ENCODE measurements around the gene BANP.
"Not testable (repeated sequence)": the region's sequence is repeated elsewhere in the genome, so short reads cannot be mapped to it uniquely, and the experiment has no call there.

BANP gene

DNA sequence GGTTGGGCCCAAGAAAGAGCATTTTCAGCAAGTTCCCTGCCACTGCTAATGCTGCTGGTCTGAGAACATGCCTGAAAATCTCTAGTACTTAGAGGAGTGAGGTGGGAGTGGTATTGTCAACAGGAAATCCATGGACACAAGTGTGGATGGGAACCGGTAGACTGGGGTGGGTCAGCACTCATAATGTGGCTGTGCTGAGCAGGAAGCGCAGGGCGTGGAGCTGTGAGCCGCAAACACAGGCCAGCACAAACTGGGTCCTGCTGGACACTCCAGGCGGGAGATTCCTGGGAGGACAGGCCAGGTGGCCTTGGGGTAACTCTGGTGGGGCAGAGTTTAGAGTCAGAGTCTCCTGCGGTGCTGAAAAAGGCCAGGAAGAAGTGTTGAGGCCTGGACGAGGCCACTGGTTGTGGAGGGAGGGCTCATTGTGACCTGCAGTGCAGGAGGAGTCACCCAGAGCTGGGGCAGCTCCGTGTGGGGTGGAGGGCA lies 62.6 kb downstream of the BANP start:
- no peak for DNase-seq
- TF ChIP-seq GATA1 (IDR thresholded peaks at IDR 0.05; ENCODE audit: low read depth, low read length) (no peak), POLR2A (IDR thresholded peaks at IDR 0.05; ENCODE audit: low read length) (no peak)

DNA sequence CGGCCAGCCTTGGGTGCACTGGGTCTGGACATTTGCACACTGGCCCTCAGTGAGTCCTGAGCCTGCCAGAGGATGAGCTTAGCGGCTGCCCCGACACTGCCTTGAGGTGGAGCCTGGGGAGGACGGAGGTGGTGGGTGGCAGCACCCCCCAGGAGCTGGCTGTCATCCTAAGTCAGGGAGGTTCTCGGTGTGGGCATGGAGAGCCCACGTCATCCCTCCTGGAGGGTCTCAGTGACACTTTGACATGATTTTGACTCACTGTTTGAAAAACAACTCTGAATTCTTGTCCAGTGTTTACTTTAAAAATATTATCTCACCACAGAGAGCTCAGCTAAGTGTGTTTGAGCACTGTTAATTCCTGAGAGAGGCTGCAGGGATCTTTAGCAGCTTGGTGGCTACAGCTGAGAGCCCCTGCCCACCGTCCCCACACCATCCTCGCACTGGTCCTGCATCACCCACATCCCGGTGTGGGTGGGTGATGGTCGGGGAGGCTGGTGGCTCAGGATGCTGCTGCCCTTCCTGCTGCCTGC lies 63.1 kb downstream of the BANP start:
- no peak for TF ChIP-seq GATA1 (IDR thresholded peaks at IDR 0.05; ENCODE audit: low read depth, low read length)
- no peak for TF ChIP-seq POLR2A (IDR thresholded peaks at IDR 0.05; ENCODE audit: low read length)

GRCh38 chr16:88014954-88015805 lies 63.9 kb downstream of the BANP start:
- no peak for TF ChIP-seq GATA1 (IDR thresholded peaks at IDR 0.05; ENCODE audit: low read depth, low read length)
- no peak for TF ChIP-seq POLR2A (IDR thresholded peaks at IDR 0.05; ENCODE audit: low read length)
- no peak for DNase-seq

More for the DNA sequence above, 63.1 kb downstream of the BANP start:
- DNase-seq, result no peak

GRCh38 chr16:88015806-88016140 lies 64.5 kb downstream of the BANP start:
- TF ChIP-seq POLR2A (IDR thresholded peaks at IDR 0.05; ENCODE audit: low read length) (no peak), GATA1 (IDR thresholded peaks at IDR 0.05; ENCODE audit: low read depth, low read length) (no peak)
- DNase-seq, result no peak

DNA sequence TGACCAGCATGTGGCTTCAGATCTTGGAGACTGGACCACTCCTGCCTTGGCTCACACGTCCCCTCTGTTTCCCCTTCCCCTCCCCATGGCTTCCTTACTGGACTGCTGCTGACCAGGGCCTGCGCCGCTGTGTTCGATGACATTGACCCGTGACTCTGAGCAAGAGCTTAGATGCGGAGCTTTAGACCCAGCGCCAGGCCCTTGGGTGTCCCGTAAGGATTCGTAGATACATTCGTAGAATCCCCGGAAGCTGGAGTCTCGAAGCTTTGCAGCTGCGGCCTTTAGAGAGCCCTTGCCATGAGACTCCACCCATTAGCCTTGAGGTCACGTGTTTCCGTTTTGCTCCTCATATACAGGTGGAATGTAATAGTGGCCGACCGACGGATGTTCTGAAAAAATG lies 65.2 kb downstream of the BANP start:
- not testable (repeated sequence) for DNase-seq

DNA sequence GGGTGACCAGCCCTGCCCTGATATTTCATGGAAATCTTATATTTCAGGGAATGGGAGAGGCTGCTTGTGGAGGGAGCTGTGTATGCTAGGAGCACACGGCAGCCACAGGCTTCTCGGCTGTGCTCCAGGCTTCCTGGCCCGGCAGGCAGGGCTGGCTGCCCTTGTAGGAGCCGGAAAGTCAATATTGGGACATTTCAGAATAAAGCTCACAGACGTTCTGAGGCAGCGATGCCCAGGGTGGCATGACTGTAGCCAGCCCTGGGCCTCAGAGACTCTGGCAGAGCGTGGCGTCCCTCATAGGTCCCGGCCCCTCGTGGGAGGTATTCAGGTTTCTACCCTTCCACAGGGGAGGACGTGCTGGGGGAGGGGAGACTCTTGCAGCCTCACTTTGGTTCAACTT lies 65.7 kb downstream of the BANP start:
- no peak for TF ChIP-seq POLR2A (IDR thresholded peaks at IDR 0.05; ENCODE audit: low read length)
- TF ChIP-seq GATA1 (IDR thresholded peaks at IDR 0.05; ENCODE audit: low read depth, low read length), result no peak
- DNase-seq, result no peak

DNA sequence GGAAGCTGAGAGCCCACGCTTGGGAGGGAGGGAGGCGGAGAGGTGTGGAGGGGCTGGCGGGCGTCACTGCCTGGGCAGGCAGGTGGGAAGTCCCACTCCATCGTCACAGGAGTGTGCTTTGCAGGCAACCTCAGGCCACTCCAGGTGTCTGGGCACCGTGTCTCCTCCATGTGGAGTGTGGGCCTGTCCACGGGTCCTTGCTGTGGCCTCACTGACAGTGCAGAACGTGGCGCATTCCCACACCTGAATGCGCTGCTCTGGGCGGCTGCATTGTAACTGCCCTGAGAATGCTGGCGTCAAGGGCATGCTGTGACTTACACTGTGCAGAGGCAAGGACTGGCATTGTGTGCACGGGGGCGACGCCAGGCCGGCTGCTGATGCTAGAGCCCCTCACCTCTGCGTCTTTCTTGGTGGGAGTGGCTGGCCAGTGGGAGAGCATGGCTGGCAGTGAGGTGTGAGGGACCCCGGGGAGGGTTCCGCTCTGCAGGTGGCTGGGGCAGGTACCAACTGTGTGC lies 66.4 kb downstream of the BANP start:
- no peak for TF ChIP-seq POLR2A (IDR thresholded peaks at IDR 0.05; ENCODE audit: low read length)
- TF ChIP-seq GATA1 (IDR thresholded peaks at IDR 0.05; ENCODE audit: low read depth, low read length), result no peak

GRCh38 chr16:88018382-88018781 lies 67.1 kb downstream of the BANP start:
- DNase-seq, result not testable (repeated sequence)

More for the DNA sequence above, 66.4 kb downstream of the BANP start:
- DNase-seq, result no peak

GRCh38 chr16:88019041-88019820 lies 68.0 kb downstream of the BANP start:
- not testable (repeated sequence) for DNase-seq

GRCh38 chr16:88019821-88020515 lies 68.7 kb downstream of the BANP start:
- TF ChIP-seq GATA1 (IDR thresholded peaks at IDR 0.05; ENCODE audit: low read depth, low read length), result no peak
- TF ChIP-seq POLR2A (IDR thresholded peaks at IDR 0.05; ENCODE audit: low read length), result no peak
- no peak for DNase-seq

GRCh38 chr16:88020516-88020885 lies 69.3 kb downstream of the BANP start:
- TF ChIP-seq POLR2A (IDR thresholded peaks at IDR 0.05; ENCODE audit: low read length), result no peak
- TF ChIP-seq GATA1 (IDR thresholded peaks at IDR 0.05; ENCODE audit: low read depth, low read length), result no peak

DNA sequence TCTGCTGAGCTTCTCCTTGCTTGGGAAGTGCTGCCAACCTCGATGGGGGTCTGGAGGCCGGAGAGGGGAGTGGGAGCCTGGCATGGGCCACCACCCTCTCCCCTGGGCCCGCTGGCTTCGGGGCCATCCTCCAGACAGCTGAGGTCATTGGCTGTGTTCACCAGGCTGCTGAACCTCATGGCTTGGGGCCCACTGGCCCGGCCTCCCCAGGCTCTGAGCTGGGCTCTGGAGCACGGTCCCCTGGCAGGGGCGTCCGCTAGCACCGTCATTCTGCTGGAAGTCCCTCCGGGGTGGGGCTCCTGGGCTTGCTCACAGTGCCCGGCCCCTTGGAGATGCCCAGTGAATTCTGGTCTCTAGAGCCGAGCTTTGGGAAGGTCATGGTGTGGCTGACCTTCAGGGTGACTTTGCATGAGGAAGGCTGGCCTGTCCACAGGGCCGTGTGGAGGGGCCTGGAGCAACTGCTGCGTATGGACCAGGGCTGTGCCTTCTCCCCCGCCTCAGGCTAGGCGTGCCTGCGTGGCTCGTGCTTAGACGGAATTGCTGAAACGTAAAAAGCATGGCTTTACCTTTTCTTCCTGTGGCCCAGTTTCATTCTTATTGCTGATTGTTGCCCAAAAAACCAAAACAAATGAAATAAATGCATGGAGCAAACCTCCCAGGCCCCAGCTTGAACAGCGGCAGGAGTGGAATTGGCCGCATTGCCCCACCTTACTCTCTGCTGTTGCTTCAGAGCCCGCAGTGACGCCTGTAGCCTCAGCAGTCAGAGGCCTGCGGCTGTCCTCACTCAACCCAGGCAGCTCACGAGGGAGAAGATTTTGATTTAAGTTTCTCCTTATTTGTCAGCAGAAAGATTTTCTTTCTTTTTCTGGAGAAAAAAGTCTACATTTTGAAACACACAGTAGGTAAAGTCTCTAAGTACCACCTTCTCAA lies 70.1 kb downstream of the BANP start:
- DNase-seq, result not testable (repeated sequence)

More at GRCh38 chr16:88020516-88020885, 69.3 kb downstream of the BANP start:
- DNase-seq, result no peak

All from erythroblast (primary cell).